Adipose tissue (tissue), 3 donors: Measurements from ENCODE around the gene FBXO2. TPM values are rescaled to one million over a fixed set of nuclear protein-coding genes. Genes with fewer than 3 reads are reported as not detected.

Experiments used
- H3K27ac ChIP-seq: one replicate; pipeline ENCODE4 v1.5.1; 2013; ENCODE audit warnings: low read depth, low read length
- WGBS, 3 donors: extraction: QIAGEN DNeasy Blood & Tissue Kit; methylation state at CpG; one replicate each; pipeline ENCODE4 v1.1.7; 2013; 5-methylcytosine and 5-hydroxymethylcytosine counted together
- polyA plus RNA-seq, 3 donors: library from polyadenylated mRNA; stranded (reverse); fragments of 200-250 nt; gene quantifications; one replicate each; pipeline ENCODE4 v1.2.3, GENCODE V29; 2013
- donor health status: healthy with polysubstance abuse.
- donor health status: Bipolar disorder and iron deficiency.
- donor health status: healthy.

Gene FBXO2
- polyA plus RNA-seq: 10 to 100 TPM in 1 of 3 donors, 1 to 10 TPM in 2; 1.5 to 45.9 (median 2.7) TPM

DNA sequence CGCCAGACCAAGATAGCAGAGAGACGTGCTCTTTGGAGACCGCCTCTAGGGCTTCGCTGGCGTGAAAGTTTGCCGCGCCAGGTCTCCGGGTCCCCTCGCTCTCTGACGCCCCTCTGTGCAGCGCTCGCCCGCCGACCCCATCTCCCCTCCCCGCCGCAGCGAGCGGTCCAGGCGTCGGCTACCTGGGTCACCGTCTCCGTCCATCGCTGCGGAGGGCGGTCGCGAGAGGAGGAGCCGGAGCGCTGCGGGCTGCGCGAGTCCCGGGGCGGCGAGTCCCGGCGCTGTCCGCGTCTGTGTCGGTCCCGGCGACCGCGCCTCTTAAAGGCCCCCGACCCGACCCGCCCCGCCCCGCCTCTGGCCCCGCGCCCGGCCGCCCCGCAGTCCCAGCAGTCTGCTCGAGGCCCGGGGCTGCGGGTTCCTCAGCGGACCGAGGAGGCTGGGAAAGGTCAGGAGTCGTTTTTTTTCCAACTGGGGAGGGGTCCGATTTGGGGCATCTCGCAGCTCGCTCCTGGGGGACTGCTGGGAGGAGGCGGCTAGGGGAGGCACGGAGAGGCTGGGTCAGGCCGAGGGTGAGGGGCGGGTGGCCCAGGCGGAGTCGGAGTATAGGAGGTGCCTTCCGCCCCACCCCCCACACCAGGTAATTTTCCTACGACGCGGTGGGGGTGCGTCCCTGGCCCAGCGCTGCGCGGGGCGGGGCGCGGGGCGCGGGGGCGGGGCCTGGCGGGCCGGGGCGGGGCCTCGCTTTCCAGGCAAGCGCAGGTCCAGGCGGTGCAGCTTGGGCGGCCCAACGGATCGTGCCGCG lies at the start of gene FBXO2, which contains the start of gene FBXO44:
FBXO2 (minus strand) TSS at position 293 of the 802 bp plus-strand sequence; CDS start at position 204, 89 bp downstream.
FBXO44 (plus strand) TSS at position 741 of the 802 bp plus-strand sequence. CDS start 959 bp downstream, outside the sequence.
- WGBS, 3 donors: 5 to 6% (median 6%) methylated on average over 49 to 94 of the region's 94 CpGs

GRCh38 chr1:11703357-11704193 lies 49.3 kb upstream of the FBXO2 start:
- no peak overlapping the region for H3K27ac ChIP-seq
- 61 to 69% (median 62%) methylated on average over 8 of the region's 8 CpGs for WGBS, 3 donors

More for the DNA sequence above, at the start of gene FBXO2, which contains the start of gene FBXO44:
- H3K27ac ChIP-seq: no peak within 1 kb of the TSS

- 80 to 82% (median 81%) methylated on average over 15 of the region's 15 CpGs for WGBS, 3 donors
- H3K27ac ChIP-seq: no peak overlapping the region
Measured at GRCh38 chr1:11701981-11702803, 48.0 kb upstream of the FBXO2 start.

DNA sequence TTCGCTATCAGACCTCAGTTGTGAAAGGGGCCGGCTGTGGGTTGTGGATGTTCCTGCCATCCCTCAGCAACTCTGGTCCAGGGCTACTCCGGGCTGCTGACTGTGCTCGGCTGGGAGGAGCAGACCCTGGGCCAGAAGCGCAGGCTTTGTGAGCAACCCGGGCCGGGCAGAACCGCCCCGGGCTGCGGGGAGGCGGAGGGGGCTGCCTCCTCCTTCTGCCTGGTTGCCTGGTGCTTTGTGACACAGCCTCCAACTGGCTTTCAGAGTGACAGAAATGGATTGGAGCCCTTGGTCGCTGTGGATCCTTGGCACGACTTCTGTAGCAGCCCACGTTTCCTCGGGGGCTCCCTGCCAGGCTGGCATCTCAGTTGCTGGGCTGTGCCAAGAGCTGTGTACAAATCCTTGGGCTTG lies 47.3 kb upstream of the FBXO2 start:
- no peak overlapping the region for H3K27ac ChIP-seq
- WGBS, 3 donors: 41 to 43% (median 43%) methylated on average over 15 of the region's 15 CpGs

GRCh38 chr1:11700601-11701467 lies 46.6 kb upstream of the FBXO2 start:
- no peak overlapping the region for H3K27ac ChIP-seq
- 34 to 47% (median 45%) methylated on average over 33 to 34 of the region's 34 CpGs for WGBS, 3 donors

GRCh38 chr1:11697893-11698210 lies 43.6 kb upstream of the FBXO2 start:
- 65 to 77% (median 70%) methylated on average over 5 of the region's 5 CpGs for WGBS, 3 donors

DNA sequence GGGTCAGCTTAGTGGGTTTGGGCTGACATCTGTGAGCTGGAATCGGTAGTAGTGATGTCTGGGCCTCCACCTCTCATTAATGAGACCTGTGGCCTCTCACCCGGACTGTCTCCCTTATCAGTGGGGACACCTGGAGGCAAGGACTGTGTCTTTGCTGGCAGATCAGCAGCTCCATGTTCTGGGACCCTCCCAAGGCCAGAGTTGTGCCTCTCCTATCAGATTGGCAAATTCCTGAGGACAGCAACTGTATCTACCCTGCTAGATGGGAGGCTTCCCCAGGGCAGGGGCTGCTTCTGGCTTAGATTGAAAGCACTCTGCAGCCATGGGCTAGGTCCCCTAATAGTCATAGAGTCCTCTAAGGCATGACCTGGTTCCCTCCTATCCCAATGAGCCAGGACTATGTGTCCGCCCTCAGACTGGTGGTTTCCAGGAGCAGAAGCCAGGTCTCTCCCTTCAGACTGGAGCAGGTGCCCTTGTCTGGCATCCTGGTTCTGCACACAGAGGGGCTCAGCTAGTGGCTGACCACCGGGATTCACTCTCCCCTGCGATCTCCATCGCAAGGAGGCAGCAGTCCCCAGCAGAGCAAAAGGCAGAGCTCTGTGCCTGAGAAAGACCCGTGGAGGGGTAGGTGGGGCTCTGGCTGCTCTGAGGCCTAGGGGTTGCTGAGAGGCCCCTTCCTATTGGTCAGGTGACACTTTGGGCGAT lies 43.1 kb upstream of the FBXO2 start:
- WGBS, 3 donors: 62 to 73% (median 73%) methylated on average over 8 of the region's 8 CpGs
- no peak overlapping the region for H3K27ac ChIP-seq

More at GRCh38 chr1:11697893-11698210, 43.6 kb upstream of the FBXO2 start:
- no peak overlapping the region for H3K27ac ChIP-seq

DNA sequence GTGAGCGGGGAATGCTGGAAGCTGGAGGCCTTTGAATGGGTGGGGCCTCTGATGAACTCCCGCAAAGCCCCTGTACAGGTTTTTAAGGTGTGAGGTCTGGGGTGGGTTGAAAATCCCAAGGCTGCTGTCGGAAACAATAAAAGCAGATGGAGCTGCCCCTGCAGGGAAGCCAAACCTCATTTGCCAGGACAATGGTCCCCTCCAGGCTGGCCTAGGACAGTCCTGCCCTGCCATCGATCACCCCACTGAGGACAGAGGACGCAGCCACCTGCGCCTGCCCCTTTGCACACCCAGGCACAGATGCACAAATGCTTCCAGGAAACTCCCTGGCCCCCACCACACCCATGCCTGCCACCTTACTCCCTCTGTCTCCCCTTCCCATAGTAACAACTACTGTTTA lies 41.6 kb upstream of the FBXO2 start:
- H3K27ac ChIP-seq: no peak overlapping the region
- WGBS, 3 donors: 90 to 97% (median 91%) methylated on average over 6 of the region's 6 CpGs

- WGBS, 3 donors: 48 to 65% (median 61%) methylated on average over 5 of the region's 5 CpGs
- no peak overlapping the region for H3K27ac ChIP-seq
Measured at GRCh38 chr1:11693917-11694316, 39.7 kb upstream of the FBXO2 start.

DNA sequence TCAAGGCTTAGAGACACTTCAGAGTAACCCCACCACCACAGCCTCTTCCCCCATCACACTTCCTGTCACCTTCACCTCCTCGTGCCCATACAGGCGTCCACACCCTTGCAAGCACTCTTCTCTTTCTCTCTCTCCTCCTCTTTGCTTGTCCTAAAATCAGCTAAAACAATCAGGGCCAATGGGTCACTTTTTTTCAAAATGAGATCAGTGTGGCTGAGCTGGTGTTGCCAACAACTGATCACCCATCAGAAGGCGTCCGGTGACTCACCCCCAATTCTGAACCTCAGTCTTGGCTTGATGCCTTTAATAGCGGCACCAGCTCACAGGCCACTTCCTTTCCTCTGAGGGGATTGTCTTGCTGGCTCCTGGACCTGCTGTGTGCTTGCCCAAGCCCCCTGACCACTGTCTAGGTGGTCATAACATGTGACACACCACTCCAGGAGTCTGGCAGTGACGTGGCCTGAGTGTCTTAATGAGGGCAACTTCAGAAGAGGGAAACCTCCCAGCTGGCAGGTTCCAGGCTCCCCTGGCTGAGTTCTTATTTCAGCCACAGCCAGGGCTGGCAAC lies 38.9 kb upstream of the FBXO2 start:
- no peak overlapping the region for H3K27ac ChIP-seq
- WGBS, 3 donors: 12 to 16% (median 15%) methylated on average over 6 of the region's 6 CpGs

DNA sequence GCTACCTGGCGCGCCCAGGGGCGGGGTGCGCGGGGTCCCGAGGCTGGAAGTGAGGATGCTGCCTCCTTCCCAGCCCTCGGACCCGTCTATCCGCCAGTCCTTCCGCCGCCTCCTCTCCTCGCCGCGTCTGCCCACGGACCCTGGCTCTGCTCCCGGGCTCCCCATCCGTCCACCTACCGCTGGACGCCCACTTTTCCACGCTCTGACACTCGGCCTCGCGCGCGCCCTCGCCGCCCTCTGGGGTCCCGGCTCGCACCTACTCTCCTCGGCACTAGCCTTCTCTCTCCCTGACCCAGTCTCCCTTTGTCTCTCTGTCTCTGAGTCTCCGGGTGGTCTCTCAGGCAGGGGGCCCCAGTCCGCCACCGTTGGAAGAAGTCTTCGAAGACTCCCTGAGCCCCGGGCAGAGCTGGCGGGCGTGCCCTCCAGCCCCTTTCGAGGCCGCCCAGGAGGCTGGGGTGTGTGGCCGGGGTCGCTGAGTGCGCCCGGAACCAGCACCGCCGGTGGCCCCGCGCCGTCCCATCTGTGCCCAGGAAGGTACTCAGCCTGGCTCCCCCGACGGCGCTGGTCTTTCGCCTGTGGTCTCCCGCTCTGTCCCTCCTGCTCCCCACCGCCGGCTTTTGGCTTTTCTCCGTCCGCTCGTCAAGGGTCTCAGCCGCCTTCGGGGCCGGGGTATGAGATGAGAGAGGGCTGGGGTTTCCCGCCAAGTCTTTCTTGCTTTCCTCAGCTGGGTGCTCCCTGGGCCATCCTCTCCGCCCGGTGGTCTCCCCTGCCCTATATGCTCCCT lies 37.9 kb upstream of the FBXO2 start:
- WGBS, 3 donors: 5 to 9% (median 7%) methylated on average over 52 to 64 of the region's 64 CpGs

DNA sequence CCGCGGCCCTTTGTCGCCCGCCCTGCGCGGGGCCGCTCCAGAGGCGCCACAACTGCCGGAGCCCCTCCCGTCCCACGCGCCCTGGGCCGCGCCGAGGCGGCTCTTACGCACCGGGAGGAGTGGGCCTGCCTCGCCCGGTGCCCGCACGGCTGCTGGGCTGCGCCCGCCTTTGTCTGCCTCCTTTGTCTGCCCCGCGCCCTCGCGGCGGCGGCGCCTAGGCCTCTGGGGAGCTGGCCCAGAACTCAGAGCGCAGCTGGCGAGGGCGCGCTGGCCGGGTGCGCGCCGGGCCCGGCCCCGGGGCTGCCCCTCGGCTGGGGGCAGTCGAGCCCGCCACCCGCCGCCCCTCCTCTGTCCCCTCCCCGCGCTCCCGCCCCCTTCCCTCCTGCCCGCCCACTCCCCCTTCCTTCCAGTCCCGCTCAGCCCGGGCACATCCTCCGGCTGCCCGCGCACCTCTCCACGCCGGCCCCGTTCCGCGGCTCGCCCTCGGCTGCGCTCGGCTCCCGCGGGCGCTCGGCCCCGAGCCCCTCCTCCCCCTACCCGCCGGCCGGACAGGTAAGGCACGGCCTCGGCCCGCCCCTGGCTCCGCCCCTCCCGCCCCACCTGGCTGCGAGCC lies 37.2 kb upstream of the FBXO2 start, which contains the start of gene DRAXIN:
DRAXIN (plus strand) TSS at position 409 of the 613 bp plus-strand sequence. CDS start 14,549 bp downstream, outside the sequence.
- WGBS, 3 donors: 0 to 1% (median 1%) methylated on average over 42 to 76 of the region's 78 CpGs
- no peak within 1 kb of the TSS for H3K27ac ChIP-seq

More for the DNA sequence above, 37.9 kb upstream of the FBXO2 start:
- H3K27ac ChIP-seq: no peak overlapping the region

- WGBS, 3 donors: 3 to 5% (median 4%) methylated on average over 57 to 64 of the region's 64 CpGs
- no peak overlapping the region for H3K27ac ChIP-seq
Measured at GRCh38 chr1:11690397-11691301, 36.4 kb upstream of the FBXO2 start.

- 93 to 96% (median 94%) methylated on average over 4 of the region's 4 CpGs for WGBS, 3 donors
- no peak overlapping the region for H3K27ac ChIP-seq
Measured at GRCh38 chr1:11688506-11688905, 34.3 kb upstream of the FBXO2 start.
